HUES48 (cell line): Measurements from ENCODE around the gene SLC35E3.

Source experiments
- H3K27ac ChIP-seq: one replicate; pipeline ENCODE4 v1.7.0; 2013; ENCODE audit warnings: low read depth, low read length, inconsistent platforms
- H3K27me3 ChIP-seq: 2 replicates; pipeline ENCODE4 v1.6.1; 2013; ENCODE audit warnings: mild to moderate bottlenecking, low read length; ENCODE audit not compliant: control insufficient read depth, insufficient read depth
- H3K36me3 ChIP-seq: 2 replicates; pipeline ENCODE4 v1.6.1; 2013; ENCODE audit warnings: low read length; ENCODE audit not compliant: control insufficient read depth, insufficient read depth
- H3K4me1 ChIP-seq: 2 replicates; pipeline ENCODE4 v1.6.1; 2013; ENCODE audit warnings: mild to moderate bottlenecking, low read length; ENCODE audit not compliant: control insufficient read depth, insufficient read depth
- H3K4me3 ChIP-seq: 2 replicates; pipeline ENCODE4 v1.5.1; 2013; ENCODE audit warnings: mild to moderate bottlenecking, low read depth, low read length
- H3K9ac ChIP-seq: 2 replicates; pipeline ENCODE4 v1.6.1; 2013; ENCODE audit warnings: mild to moderate bottlenecking, low read depth, low read length, moderate library complexity
- H3K9me3 ChIP-seq: 2 replicates; pipeline ENCODE4 v1.6.1; 2013; ENCODE audit warnings: low read length; ENCODE audit not compliant: control insufficient read depth, insufficient read depth

Gene SLC35E3

GRCh38 chr12:68771223-68771925 is 25.4 kb downstream of the SLC35E3 start:
- H3K4me1 ChIP-seq: no peaks in the 10 kb centered on the region
- H3K36me3 ChIP-seq: peaks cover 5% of the 10 kb centered on the region; the same call in 1 of the 2 replicates
- H3K9me3 ChIP-seq: no peaks in the 10 kb centered on the region
- H3K27me3 ChIP-seq: no peaks in the 10 kb centered on the region
- no peak overlapping the region for H3K27ac ChIP-seq
- no peak overlapping the region for H3K9ac ChIP-seq
- H3K4me3 ChIP-seq: no peak overlapping the region

GRCh38 chr12:68772714-68773113 is 26.7 kb downstream of the SLC35E3 start:
- Histone ChIP-seq H3K27me3 (no peaks in the 10 kb centered on the region), H3K4me1 (no peaks in the 10 kb centered on the region), H3K4me3 (no peak overlapping the region), H3K36me3 (no peaks in the 10 kb centered on the region), H3K27ac (no peak overlapping the region), H3K9ac (no peak overlapping the region), H3K9me3 (no peaks in the 10 kb centered on the region)

GRCh38 chr12:68773582-68773981 is 27.6 kb downstream of the SLC35E3 start:
- no peak overlapping the region for H3K4me3 ChIP-seq
- H3K9ac ChIP-seq: no peak overlapping the region
- H3K9me3 ChIP-seq: no peaks in the 10 kb centered on the region
- H3K36me3 ChIP-seq: no peaks in the 10 kb centered on the region
- no peaks in the 10 kb centered on the region for H3K27me3 ChIP-seq
- H3K27ac ChIP-seq: no peak overlapping the region
- no peaks in the 10 kb centered on the region for H3K4me1 ChIP-seq

DNA sequence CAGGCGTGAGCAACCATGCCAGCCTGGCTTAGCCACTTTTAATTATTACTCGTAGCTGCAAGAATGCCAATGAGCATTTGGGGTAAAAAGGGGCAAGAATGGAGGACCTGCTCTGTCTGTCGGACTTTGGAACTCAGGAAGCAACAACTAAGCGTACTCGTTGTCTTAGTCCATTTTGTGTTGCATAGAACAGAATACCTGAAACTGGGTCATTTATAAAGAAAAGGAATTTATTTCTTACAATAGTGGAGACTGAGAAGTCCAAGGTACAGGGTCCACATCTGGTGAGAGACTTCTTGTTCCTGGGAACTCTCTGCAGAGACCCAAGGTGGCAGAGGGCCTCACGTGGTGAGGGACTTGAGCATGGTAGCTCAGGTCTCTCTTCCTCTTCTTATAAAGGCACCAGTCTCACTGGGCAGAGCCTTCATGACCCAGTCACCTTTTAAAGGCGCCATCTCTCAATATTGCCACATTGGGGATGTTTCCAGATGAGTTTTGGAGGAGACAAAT is 29.2 kb downstream of the SLC35E3 start:
- Histone ChIP-seq H3K9me3 (no peaks in the 10 kb centered on the region), H3K36me3 (no peaks in the 10 kb centered on the region), H3K4me1 (no peaks in the 10 kb centered on the region), H3K4me3 (no peak overlapping the region), H3K9ac (no peak overlapping the region), H3K27me3 (no peaks in the 10 kb centered on the region), H3K27ac (no peak overlapping the region)

DNA sequence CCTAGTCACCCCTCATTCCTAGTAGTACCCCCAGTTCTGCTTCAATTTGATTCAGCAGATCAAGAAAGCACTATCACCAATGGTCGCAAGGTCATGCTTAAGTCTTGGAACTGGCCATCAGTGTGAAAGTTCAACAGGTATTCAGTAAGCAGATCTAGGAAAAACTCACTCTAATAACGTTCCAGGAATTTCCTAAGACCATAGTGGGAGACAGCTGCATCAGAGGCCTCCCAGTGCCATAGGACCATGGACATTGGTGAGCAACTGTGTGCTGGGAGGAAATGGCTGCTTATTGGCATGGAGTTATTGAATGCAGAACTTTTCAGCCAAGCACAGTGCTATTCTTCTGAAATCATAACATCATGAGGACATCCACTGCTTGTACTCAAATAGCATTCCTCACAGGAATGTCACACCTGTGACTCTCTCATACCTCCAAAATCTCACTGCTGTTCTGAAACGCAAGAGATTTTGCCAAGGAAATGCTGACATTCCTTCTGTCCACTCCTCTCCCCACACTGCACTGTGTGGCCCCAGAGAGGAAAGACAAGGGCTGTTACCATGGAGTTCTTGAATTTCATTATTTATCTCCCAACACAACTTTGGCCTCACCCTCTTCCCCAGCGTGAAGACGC is 31.1 kb downstream of the SLC35E3 start:
- Histone ChIP-seq H3K9ac (no peak overlapping the region), H3K4me1 (no peaks in the 10 kb centered on the region), H3K36me3 (no peaks in the 10 kb centered on the region), H3K27me3 (no peaks in the 10 kb centered on the region), H3K27ac (no peak overlapping the region), H3K9me3 (no peaks in the 10 kb centered on the region), H3K4me3 (no peak overlapping the region)

- Histone ChIP-seq H3K36me3 (no peaks in the 10 kb centered on the region), H3K27ac (no peak overlapping the region), H3K4me1 (no peaks in the 10 kb centered on the region)
Observed at GRCh38 chr12:68779280-68779679, 33.3 kb downstream of the SLC35E3 start.

DNA sequence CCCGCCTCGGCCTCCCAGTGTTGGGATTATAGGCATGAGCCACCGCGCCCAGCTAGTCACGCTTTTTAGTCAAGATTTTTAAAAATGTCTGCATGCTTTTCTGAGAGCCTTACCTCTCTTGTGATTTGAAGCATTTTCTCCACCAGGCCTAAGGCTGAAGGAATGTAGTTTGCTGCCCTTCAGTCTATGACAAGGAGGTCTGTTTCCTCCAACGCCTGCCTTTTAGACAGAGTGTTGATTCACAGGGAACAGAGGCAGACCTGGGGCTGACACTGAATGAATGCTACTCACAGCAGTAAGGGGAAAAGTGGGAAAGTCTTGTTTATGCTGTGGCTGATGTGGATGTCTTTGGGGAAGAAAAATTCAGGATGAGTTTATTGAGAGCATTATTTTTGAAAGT is 34.8 kb downstream of the SLC35E3 start:
- Histone ChIP-seq H3K4me1 (no peaks in the 10 kb centered on the region), H3K27me3 (no peaks in the 10 kb centered on the region), H3K36me3 (no peaks in the 10 kb centered on the region), H3K4me3 (no peak overlapping the region), H3K9ac (no peak overlapping the region), H3K27ac (no peak overlapping the region), H3K9me3 (no peaks in the 10 kb centered on the region)

More at GRCh38 chr12:68779280-68779679, 33.3 kb downstream of the SLC35E3 start:
- no peak overlapping the region for H3K4me3 ChIP-seq
- no peaks in the 10 kb centered on the region for H3K27me3 ChIP-seq
- H3K9me3 ChIP-seq: no peaks in the 10 kb centered on the region
- no peak overlapping the region for H3K9ac ChIP-seq

DNA sequence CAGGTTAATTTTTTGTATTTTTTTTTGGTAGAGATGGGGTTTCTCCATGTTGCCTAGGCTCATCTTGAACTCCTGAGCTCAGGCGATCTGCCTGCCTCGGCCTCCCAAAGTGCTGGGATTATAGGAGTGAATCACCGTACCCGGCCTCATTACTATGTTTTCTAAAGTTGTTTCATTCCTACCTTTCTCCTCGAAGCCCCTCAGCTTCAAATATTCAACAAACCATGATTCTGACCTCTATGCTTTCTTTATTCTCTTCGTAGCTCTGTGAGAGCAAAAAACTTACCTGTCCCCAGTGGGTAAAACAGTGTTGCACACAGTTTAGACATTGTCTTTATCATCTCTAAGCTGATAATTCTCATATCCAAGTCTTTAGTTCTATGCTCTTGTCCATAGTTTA is 35.8 kb downstream of the SLC35E3 start:
- Histone ChIP-seq H3K9me3 (no peaks in the 10 kb centered on the region), H3K4me1 (no peaks in the 10 kb centered on the region), H3K27ac (no peak overlapping the region), H3K4me3 (no peak overlapping the region), H3K27me3 (no peaks in the 10 kb centered on the region), H3K9ac (no peak overlapping the region), H3K36me3 (no peaks in the 10 kb centered on the region)

GRCh38 chr12:68784015-68784414 is 38.0 kb downstream of the SLC35E3 start:
- Histone ChIP-seq H3K4me1 (no peaks in the 10 kb centered on the region), H3K27ac (no peak overlapping the region)

DNA sequence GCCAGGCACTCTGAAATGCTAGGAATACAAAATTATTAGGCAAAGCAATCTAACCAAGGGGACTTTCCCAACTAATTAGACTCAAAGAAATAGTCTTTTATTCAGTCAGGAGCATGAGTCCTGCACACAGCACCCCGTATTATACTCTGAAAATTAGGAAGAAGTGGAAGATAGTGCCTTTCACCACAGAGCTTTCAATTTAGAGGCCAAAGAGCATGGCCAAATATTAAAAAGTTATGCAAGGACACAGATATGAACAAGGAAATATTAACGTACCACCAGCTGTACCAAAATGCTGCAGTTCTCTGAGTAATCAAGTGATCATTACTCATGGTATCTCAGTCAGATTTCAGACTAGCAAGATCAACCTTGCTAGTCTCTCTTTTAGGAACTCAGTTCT is 39.4 kb downstream of the SLC35E3 start:
- no peak overlapping the region for H3K27ac ChIP-seq

More at GRCh38 chr12:68784015-68784414, 38.0 kb downstream of the SLC35E3 start:
- Histone ChIP-seq H3K4me3 (no peak overlapping the region), H3K36me3 (no peaks in the 10 kb centered on the region), H3K9me3 (no peaks in the 10 kb centered on the region), H3K9ac (no peak overlapping the region), H3K27me3 (no peaks in the 10 kb centered on the region)

DNA sequence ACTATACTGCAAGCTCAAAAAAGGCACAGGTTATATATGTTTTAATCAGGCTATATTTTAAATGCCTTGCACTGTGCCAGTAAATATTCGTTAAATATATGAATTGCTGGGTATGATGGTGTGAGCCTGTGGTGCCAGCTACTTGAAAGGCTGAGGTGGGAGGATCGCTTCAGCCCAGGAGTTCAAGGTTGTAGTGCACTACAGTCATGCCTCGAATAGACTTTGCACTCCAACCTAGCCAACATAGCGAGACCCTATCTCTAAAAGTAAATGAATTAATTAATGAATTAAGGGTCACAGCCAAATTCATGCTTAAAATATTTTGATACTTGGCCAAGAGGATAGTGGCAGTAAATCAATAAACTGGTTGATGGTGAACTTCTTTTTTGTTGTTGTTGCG is 39.8 kb downstream of the SLC35E3 start:
- H3K9ac ChIP-seq: no peak overlapping the region
- H3K27me3 ChIP-seq: no peaks in the 10 kb centered on the region
- no peaks in the 10 kb centered on the region for H3K9me3 ChIP-seq
- H3K4me3 ChIP-seq: no peak overlapping the region
- H3K27ac ChIP-seq: no peak overlapping the region
- no peaks in the 10 kb centered on the region for H3K4me1 ChIP-seq
- H3K36me3 ChIP-seq: no peaks in the 10 kb centered on the region

More for the DNA sequence above, 39.4 kb downstream of the SLC35E3 start:
- no peaks in the 10 kb centered on the region for H3K9me3 ChIP-seq
- H3K4me3 ChIP-seq: no peak overlapping the region
- H3K36me3 ChIP-seq: no peaks in the 10 kb centered on the region
- no peaks in the 10 kb centered on the region for H3K27me3 ChIP-seq
- no peak overlapping the region for H3K9ac ChIP-seq
- H3K4me1 ChIP-seq: no peaks in the 10 kb centered on the region
